Measurements from ENCODE around the gene PALD1. TPM values are rescaled to one million over a fixed set of nuclear protein-coding genes. Genes with fewer than 3 reads are reported as not detected.

Gene PALD1
- total RNA-seq, 8 experiments from 2014 or later = 1.4 to 15.9 (median 2.7) TPM

DNA sequence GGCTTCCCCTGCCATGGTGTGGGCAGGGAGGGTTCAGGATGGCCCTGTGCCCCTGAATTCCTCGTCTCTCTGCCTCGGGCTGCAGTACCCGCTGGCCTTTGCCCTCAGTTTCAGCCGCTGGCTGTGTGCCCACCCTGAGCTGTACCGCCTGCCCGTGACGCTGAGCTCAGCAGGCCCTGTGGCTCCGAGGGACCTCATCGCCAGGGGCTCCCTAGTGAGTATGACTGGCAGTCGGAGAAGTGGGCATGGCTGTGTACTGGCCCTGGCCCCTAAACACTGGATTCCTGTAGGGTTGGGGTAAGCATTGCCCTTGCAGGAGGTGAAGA is 59.6 kb downstream of the PALD1 start:
- WGBS, 10 experiments = 100% methylated on average over 1 to 2 of the region's 10 CpGs; no CpG with 5 or more reads in 8 of the 10 experiments
- Histone ChIP-seq H3K4me3 (no peak overlapping the region), H3K27ac (no peak overlapping the region), H3K4me1 (replicated peaks in 1 of 2) (peaks cover 0 to 5% of the 10 kb centered on the region in 2 donors)
- peak in 2 of 8 experiments; percentile 4 to 45 for ATAC-seq (replicated peaks in 6 of 8)
- in situ Hi-C loops (cut with MboI; ENCODE audit: low pct_unique_long_range_greater_than_20kb in 2 of 9, low sequenced_read_pairs in 9 of 9, unreplicated experiment in 9 of 9) = loop anchor here in 2 of 9 experiments (10.0 to 25.0 kb wide), 2 partner anchors 73 to 349 kb away; partner anchors contain the start of gene PCBD1 (in 1 of the 2)

GRCh38 chr10:70538731-70539338 is 60.3 kb downstream of the PALD1 start:
- in situ Hi-C loops (cut with MboI; ENCODE audit: low pct_unique_long_range_greater_than_20kb in 2 of 9, low sequenced_read_pairs in 9 of 9, unreplicated experiment in 9 of 9) = loop anchor here in 2 of 9 experiments (10.0 to 25.0 kb wide), 2 partner anchors 74 to 348 kb away; partner anchors contain the start of gene PCBD1 (in 1 of the 2)
- ATAC-seq (replicated peaks in 6 of 8) = no peak
- WGBS, 10 experiments = 77 to 100% methylated on average over 1 to 3 of the region's 27 CpGs; no CpG with 5 or more reads in 8 of the 10 experiments
- Histone ChIP-seq H3K4me1 (replicated peaks in 1 of 2) (peaks cover 0 to 5% of the 10 kb centered on the region in 2 donors), H3K4me3 (no peak overlapping the region), H3K27ac (no peak overlapping the region)

- Histone ChIP-seq H3K4me3 (no peak overlapping the region), H3K4me1 (replicated peaks in 1 of 2) (peaks cover 0 to 10% of the 10 kb centered on the region in 2 donors), H3K27ac (no peak overlapping the region)
- WGBS, 10 experiments = 50 to 100% (median 95%) methylated on average over 2 to 4 of the region's 7 CpGs; no CpG with 5 or more reads in 7 of the 10 experiments
- no peak for ATAC-seq (replicated peaks in 6 of 8)
- in situ Hi-C loops (cut with MboI; ENCODE audit: low pct_unique_long_range_greater_than_20kb in 2 of 9, low sequenced_read_pairs in 9 of 9, unreplicated experiment in 9 of 9) = loop anchor here in 2 of 9 experiments (10.0 to 25.0 kb wide), 2 partner anchors 75 to 348 kb away; partner anchors contain the start of gene PCBD1 (in 1 of the 2)
Observed at GRCh38 chr10:70539471-70539870, 60.9 kb downstream of the PALD1 start.

- in situ Hi-C loops (cut with MboI; ENCODE audit: low pct_unique_long_range_greater_than_20kb in 2 of 9, low sequenced_read_pairs in 9 of 9, unreplicated experiment in 9 of 9) = loop anchor here in 1 of 9 experiments (25.0 kb wide), 1 partner anchor 347 kb away; the partner anchor contains the start of gene PCBD1
- Histone ChIP-seq H3K4me1 (replicated peaks in 1 of 2) (peaks cover 0 to 14% of the 10 kb centered on the region in 2 donors), H3K4me3 (no peak overlapping the region), H3K27ac (no peak overlapping the region)
- ATAC-seq (replicated peaks in 6 of 8) = peak in 2 of 8 experiments; percentile 23 to 42
- 52 to 100% (median 73%) methylated on average over 2 to 11 of the region's 17 CpGs; no CpG with 5 or more reads in 5 of the 10 experiments for WGBS, 10 experiments
Observed at GRCh38 chr10:70540089-70540788, 61.7 kb downstream of the PALD1 start.

GRCh38 chr10:70540789-70541360 is 62.3 kb downstream of the PALD1 start:
- peaks cover 0 to 14% of the 10 kb centered on the region in 2 donors for H3K4me1 ChIP-seq (replicated peaks in 1 of 2)
- 50 to 95% (median 60%) methylated on average over 1 to 6 of the region's 15 CpGs; no CpG with 5 or more reads in 7 of the 10 experiments for WGBS, 10 experiments
- ATAC-seq (replicated peaks in 6 of 8) = no peak
- in situ Hi-C loops (cut with MboI; ENCODE audit: low pct_unique_long_range_greater_than_20kb in 2 of 9, low sequenced_read_pairs in 9 of 9, unreplicated experiment in 9 of 9) = loop anchor here in 1 of 9 experiments (25.0 kb wide), 1 partner anchor 346 kb away; the partner anchor contains the start of gene PCBD1
- no peak overlapping the region for H3K27ac ChIP-seq
- no peak overlapping the region for H3K4me3 ChIP-seq

- WGBS, 10 experiments = 57 to 100% (median 80%) methylated on average over 1 to 8 of the region's 14 CpGs; no CpG with 5 or more reads in 2 of the 10 experiments
- no peak overlapping the region for H3K27ac ChIP-seq
- peak in 3 of 8 experiments; percentile 39 to 53 (median 43) for ATAC-seq (replicated peaks in 6 of 8)
- H3K4me1 ChIP-seq (replicated peaks in 1 of 2) = peaks cover 0 to 9% of the 10 kb centered on the region in 2 donors
- H3K4me3 ChIP-seq = no peak overlapping the region
- in situ Hi-C loops (cut with MboI; ENCODE audit: low pct_unique_long_range_greater_than_20kb in 2 of 9, low sequenced_read_pairs in 9 of 9, unreplicated experiment in 9 of 9) = loop anchor here in 1 of 9 experiments (25.0 kb wide), 1 partner anchor 345 kb away; the partner anchor contains the start of gene PCBD1
Observed at GRCh38 chr10:70541736-70542564, 63.4 kb downstream of the PALD1 start.

GRCh38 chr10:70542565-70542938 is 64.0 kb downstream of the PALD1 start:
- no peak overlapping the region for H3K4me3 ChIP-seq
- ATAC-seq (replicated peaks in 6 of 8) = peak in 2 of 8 experiments; percentile 14 to 27
- no peak overlapping the region for H3K27ac ChIP-seq
- in situ Hi-C loops (cut with MboI; ENCODE audit: low pct_unique_long_range_greater_than_20kb in 2 of 9, low sequenced_read_pairs in 9 of 9, unreplicated experiment in 9 of 9) = loop anchor here in 1 of 9 experiments (25.0 kb wide), 1 partner anchor 345 kb away; the partner anchor contains the start of gene PCBD1
- H3K4me1 ChIP-seq (replicated peaks in 1 of 2) = peaks cover 0 to 9% of the 10 kb centered on the region in 2 donors
- WGBS, 10 experiments = 46 to 96% (median 90%) methylated on average over 2 to 3 of the region's 3 CpGs; no CpG with 5 or more reads in 3 of the 10 experiments

DNA sequence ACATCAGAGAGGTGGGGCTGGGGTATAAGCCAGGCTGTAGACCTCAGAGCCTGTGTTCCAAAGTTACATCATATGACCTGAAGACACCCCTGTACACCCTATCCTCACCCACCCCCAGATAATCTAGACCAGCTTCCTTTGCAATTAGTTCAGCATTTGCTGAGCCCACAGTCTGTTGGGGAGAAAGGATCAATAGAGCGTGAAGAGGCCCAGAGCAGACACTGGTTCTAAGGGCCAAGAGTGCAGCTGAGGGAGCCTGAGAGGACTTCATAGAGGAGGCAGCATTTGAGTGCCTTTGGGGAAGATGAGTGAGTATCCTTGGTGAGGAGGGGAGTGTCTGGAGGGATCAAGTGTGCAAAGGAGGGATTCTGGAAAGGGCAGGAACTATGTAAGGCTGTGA is 65.3 kb downstream of the PALD1 start:
- Histone ChIP-seq H3K27ac (no peak overlapping the region), H3K4me3 (no peak overlapping the region), H3K4me1 (replicated peaks in 1 of 2) (peaks cover 0 to 9% of the 10 kb centered on the region in 2 donors)
- in situ Hi-C loops (cut with MboI; ENCODE audit: low pct_unique_long_range_greater_than_20kb in 2 of 9, low sequenced_read_pairs in 9 of 9, unreplicated experiment in 9 of 9) = loop anchor here in 1 of 9 experiments (25.0 kb wide), 1 partner anchor 343 kb away; the partner anchor contains the start of gene PCBD1
- WGBS, 10 experiments = 75 to 100% (median 100%) methylated on average over 1 of the region's 1 CpG; no CpG with 5 or more reads in 4 of the 10 experiments
- no peak for ATAC-seq (replicated peaks in 6 of 8)

DNA sequence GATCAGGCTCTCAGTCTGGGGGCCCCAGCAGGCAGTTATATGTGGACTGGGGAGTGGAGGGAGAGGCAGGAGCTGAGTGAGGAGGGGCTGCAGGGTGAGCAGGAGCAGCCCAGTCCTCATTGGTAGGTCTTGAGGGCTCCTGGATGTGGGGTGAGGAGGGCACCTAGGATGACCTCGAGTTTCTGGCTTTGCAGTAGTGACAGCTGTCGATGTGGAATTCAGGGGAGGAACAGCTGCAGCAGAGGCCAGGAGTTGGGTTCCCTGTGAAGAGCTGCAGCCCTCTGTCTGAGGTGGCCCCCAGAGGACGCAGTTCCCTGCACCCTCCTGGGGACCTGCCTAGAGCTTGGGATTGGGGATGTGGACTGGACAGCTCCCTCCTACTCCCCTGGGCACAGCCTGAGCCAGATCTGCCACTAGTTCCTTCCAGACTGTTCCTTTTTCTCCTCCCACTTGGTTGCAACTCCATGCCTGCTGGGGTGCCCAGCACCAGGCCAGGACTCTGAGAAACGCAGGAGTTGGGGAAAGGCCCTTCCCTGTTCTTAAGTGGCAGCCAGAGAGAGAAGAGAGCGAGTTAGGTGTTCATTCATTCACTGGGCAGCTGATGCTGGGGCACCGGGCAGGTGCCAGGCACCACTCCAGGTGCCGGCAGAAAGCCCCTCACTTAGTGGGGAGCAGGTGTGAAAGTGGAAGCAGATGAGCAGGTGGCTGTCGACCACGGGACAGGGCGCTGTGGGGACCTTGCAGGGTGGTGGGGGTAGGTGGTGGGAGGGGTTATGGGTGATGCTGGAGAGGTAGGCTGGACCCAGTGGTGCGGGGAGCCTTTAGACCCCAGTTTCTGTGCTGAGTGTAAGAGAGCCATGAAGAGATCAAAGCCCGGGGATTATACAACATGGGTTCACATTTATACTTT is 66.1 kb downstream of the PALD1 start:
- no peak for ATAC-seq (replicated peaks in 6 of 8)
- WGBS, 10 experiments = 0 to 100% (median 80%) methylated on average over 1 to 2 of the region's 12 CpGs; no CpG with 5 or more reads in 5 of the 10 experiments
- in situ Hi-C loops (cut with MboI; ENCODE audit: low pct_unique_long_range_greater_than_20kb in 2 of 9, low sequenced_read_pairs in 9 of 9, unreplicated experiment in 9 of 9) = loop anchor here in 1 of 9 experiments (25.0 kb wide), 1 partner anchor 343 kb away; the partner anchor contains the start of gene PCBD1
- no peak overlapping the region for H3K27ac ChIP-seq
- no peak overlapping the region for H3K4me3 ChIP-seq
- peaks cover 0 to 9% of the 10 kb centered on the region in 2 donors for H3K4me1 ChIP-seq (replicated peaks in 1 of 2)

GRCh38 chr10:70546584-70546983 is 68.0 kb downstream of the PALD1 start:
- in situ Hi-C loops (cut with MboI; ENCODE audit: low pct_unique_long_range_greater_than_20kb in 2 of 9, low sequenced_read_pairs in 9 of 9, unreplicated experiment in 9 of 9) = loop anchor here in 1 of 9 experiments (25.0 kb wide), 1 partner anchor 341 kb away; the partner anchor contains the start of gene PCBD1

More at GRCh38 chr10:70546584-70546983, 68.0 kb downstream of the PALD1 start:
- H3K4me1 ChIP-seq (replicated peaks in 1 of 2) = peaks cover 0 to 15% of the 10 kb centered on the region in 2 donors
- no peak for ATAC-seq (replicated peaks in 6 of 8)
- no peak overlapping the region for H3K4me3 ChIP-seq
- 0 to 67% (median 50%) methylated on average over 1 to 3 of the region's 3 CpGs; no CpG with 5 or more reads in 5 of the 10 experiments for WGBS, 10 experiments
- no peak overlapping the region for H3K27ac ChIP-seq

Data from motor neuron (in vitro differentiated cells).